GM18498 (cell line): ENCODE data around the gene NAV2.
A peak's percentile ranks its signal among the peaks of the same experiment; 100 is the strongest.
"Not testable (repeated sequence)": the region's sequence is repeated elsewhere in the genome, so short reads cannot be mapped to it uniquely, and the experiment has no call there.

Experiments used
- ATAC-seq: cut with Tn5 transposase; IDR thresholded peaks from one replicate; pipeline ENCODE4 v1.9.1; 2021; ENCODE audit warnings: mild to moderate bottlenecking, moderate library complexity; ENCODE audit not compliant: unreplicated experiment

NAV2 gene

DNA sequence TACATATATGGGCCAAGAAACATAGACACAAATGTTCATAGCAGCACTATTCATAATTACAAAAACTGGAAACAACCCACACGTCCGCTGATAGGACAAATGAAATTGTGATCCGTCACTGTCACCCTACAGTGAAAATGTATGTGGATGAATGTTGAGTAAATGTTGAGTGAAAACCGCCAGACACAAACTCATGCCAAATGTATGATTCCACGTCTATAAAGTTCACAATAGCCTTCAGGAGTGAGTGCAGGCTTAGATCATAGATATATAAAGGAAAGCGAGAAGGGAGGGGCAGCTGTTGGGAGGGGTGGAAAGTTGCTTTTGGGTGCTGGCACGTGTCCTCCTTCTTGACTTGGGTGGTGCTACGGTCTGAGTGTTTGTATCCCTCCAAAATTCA, 414.1 kb downstream of the NAV2 start:
- no peak for ATAC-seq

DNA sequence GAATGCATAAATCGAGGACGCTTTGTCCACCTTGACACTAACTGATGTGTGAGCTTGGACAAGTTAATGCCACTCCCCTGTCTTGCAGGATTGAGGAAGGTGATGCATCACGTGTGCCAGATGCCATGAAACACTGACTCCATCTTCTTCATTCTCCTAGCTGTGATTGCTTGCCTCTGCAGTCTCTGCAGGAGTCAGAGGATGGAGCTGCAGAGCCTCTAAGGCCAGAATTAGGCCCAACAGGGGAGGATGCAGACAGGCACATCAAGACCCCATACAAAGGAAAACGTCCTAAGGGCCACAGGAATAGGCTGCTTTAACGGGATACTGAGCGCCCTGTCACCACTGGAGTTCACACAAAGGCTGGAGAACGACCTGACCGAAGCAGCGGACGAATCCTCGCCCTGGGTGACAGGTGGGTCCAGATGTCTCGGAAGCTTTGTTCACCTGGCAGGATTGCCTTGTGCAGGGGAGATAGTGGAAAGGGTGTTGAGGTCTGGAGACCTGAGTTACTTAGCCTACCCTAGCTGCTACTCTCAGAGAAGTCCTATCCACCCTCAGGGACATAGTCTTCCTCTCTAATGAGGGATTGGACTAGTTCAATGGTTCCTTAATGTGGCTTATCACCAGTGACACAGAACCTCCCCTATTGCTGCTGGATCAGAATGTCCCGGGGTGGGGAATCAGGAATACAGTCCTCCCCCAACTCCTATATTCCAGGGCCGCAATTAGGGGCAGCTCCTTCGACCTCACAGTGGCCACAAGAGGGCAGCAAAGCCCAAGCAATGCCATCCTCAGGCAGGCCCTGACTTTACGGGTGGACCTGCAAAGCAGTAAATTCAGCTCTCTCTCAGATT, 415.3 kb downstream of the NAV2 start:
- peak; percentile 79 for ATAC-seq

DNA sequence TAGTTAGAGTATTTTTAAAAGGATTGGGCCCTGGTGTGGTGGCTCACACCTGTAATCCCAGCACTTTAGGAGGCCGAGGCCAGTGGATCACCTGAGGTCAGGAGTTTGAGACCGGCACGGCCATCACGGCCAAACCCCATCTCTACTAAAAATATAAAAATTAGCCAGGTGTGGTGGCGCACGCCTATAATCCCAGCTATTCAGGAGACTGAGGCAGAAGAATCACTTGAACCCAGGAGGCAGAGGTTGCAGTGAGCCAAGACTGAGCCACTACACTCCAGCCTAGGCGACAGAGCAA, 415.8 kb downstream of the NAV2 start:
- ATAC-seq: not testable (repeated sequence)

DNA sequence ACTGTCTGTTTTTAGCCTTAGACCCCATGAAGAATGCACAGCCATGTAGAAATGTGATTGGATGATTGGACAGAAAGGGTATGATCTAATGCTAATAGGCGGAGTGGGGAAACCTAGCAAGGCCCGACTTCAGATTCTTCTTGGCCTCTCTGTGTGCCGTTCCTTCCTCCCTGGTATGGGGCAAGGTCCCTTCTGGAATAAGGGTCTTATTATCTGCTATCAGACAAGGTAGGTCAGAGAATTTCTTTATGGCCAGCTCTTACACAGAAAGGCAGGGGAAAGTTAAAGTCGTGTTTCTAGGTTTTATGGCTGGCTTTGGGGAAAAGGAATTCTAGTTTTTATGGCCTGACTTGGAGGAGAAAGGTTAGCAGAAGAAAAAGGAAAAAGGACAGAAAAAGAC, 417.0 kb downstream of the NAV2 start:
- no peak for ATAC-seq

DNA sequence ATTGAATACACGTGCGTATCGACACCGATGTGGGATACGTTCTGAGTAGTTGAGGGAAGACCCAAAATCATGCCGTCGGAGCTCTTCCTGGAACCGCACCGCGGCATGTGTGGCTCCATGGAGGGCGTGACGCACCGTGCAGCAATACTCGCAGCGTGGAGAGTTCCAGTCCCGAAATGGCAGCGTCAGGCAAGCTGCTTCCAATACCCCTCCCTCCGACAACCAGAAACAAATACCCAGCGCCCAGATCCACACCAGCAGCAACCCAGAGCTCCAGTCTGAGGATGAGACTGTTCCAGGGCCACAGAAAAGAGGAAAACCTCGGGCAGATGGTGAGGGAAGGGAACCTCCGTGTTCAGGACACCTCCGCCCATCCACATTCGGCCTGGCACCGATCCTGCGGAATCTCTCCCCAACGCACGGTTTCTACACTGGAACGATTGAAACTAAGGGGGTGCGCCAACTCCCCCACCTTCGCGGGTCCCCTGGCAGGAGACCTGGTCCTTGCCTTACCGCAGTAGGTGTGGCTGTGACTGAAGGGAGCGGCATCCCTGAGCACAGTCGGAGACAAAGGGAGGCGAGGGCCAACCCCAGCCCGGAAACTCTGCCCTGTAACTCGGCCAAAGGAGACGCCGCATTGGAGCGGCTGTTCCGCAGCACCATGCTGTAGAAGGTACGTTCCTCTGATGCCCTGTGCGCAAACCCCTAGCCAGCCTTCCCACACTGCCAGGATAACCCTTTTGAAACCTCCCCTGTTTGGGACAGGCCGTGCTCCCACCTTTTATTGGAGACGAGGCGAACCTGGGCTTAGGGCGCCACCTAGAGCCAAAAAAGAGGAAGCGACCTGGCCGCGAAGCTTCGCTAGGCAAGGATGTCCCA, 419.4 kb downstream of the NAV2 start:
- peak; percentile 45 for ATAC-seq

DNA sequence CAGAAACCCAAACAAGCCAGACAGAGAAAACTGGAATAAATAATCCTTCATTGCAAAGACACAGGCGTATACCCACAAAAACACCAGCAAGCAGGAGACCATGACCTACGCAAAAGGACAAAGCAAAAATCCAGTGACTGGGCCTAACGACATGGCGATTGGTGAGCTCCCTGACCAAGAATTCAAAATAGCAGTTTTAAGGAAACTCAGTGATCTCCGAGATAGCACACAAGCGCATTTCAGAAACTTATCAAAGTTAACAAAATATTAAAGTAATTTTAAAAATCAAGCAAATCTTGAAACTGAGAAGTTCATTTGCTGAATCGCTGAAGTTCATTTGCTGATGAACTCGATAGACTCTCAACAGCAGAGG, 420.0 kb downstream of the NAV2 start:
- ATAC-seq: no peak

DNA sequence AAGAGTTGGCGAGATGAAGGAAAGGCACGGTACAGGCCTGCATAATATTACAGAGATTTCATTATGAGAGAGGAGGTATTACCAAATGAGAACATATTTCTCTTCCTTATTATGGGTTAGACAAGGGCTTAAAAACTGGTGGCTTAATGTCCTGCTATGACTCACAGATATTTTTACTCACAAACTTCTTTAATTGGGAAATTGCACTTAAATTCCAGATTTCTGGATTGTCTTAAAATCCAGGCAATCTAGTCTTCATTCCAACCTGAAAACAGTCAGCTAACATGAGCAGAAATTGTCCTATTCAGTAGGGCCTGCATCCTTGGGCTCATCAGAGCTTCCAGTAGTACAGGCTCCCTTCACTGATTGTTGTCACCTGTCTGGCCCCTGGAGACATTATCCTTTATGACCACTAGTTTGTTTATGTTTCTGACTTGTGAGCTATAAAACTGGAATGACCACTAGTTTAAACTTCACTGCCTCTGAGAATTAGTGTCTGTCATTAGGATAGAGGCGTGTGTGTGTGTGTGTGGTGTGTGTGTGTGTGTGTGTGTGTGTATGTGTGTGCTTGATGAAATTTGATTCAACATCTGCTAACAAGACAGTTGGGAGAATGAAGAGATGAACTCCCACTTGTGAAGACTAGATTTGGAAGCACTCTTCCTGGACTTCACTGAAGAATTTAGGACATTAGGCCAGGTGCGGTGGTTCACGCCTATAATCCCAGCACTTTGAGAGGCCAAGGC, 422.5 kb downstream of the NAV2 start:
- ATAC-seq: no peak

DNA sequence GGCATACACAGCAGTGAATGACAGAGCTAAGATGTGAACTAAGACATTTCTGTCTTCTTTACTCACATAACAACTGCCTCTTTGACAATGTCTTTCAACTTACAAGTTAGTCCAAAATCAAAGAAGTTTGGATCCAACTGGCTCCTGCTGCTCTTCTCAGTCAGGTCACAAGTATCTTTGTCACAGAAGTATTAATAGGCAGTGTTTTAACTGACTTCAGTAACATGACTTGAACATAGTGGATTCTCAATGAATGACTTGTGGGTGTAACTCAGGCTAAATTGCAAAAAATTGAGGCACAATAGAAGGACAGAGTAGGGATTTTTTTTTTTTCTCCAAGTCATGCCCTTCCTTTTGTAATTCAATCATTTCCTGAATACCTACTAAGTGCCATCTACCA, 425.0 kb downstream of the NAV2 start:
- no peak for ATAC-seq

DNA sequence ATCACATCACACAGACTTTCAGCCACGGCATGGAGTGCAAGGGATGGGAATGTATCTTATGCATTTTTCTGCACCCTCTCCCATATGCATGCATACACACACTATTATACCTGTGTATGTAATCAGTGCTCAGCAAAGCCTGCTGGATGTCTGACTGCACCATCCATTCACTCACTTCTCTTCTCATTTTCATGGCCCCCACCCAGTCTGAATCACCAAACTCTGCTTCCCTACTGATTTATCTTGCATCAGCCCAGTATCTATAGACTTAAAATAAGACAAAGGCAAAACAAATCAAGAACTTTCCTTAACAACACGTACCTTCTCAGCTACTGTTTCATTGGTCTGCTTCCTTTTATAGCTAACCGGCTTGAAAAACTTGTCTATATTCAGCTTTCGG, 426.1 kb downstream of the NAV2 start:
- ATAC-seq: no peak

DNA sequence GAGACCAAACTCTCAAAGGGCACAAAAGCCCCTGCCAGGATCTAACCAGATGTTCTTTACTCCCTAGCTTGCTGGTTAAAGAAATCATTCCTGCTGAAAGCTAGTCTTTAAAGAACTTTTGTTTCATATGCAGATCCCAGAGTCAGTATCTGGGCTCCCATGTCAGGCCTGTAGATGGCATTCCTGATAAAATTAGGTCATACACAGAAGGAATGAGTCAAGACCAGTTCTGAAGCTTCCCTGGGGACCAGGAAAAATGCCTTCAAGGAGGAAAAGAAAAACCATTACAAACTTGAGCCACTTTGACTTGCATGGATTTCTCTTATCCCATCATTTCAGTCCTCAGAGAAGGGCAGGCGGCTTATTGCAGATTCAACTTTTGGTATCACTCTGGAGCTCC, 441.7 kb downstream of the NAV2 start:
- no peak for ATAC-seq

DNA sequence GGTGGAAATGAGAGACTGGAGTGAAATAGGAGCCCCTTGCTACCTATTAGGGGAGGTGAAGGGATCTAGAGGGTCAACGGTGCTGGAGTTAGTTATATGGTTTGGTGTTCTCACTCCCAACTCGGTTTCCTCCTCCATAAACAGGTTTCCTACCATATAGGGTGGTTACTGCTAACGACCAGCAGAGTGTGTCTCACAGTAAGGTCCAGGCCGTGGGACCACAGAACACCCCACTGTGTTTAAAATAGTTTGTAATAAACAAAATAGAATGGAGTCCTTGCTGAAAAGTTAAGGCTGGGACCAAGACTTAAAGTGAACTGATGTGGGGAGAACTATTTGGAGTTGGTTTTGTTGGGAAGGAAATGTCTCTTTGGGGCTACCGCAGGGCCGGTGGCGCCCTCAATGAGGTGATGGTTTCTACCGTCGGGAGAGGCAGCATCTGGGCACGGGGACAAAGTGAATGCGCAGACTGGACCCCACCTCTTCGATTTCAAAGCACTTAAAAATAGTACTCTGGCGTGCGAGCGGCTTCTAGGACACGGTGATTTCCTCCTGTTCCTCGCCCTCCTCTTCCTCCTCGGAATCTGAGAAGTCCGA, 443.1 kb downstream of the NAV2 start:
- no peak for ATAC-seq

DNA sequence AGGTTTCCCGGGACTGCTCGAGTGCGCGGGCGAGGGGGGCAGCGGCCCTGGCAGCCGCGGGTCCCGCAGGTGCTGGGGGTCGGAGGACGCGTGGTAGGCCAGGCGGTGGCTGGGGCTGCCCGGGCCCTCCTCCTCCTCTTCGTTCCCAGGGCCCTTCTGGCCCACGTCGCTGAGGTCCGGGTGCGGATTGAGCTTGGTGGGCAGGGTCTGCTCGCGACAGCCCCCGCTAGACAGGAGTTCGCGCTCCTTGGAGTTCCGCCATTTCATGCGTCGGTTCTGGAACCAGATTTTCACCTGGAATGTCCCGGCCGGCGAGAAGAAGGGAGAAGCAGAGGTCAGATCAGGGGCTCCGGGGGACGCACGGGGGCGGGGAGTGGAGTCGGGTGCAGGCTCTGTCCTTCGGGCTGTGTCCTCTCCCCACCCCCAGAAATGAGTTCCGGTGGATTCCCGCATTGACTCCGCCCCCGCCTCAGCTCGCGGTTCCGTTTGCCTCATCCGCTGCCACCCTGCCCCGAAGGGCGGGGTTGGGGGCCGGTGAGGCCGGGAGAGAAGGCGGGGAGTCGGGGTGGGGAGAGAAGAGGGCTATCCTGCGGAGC, 443.7 kb downstream of the NAV2 start:
- ATAC-seq: no peak

DNA sequence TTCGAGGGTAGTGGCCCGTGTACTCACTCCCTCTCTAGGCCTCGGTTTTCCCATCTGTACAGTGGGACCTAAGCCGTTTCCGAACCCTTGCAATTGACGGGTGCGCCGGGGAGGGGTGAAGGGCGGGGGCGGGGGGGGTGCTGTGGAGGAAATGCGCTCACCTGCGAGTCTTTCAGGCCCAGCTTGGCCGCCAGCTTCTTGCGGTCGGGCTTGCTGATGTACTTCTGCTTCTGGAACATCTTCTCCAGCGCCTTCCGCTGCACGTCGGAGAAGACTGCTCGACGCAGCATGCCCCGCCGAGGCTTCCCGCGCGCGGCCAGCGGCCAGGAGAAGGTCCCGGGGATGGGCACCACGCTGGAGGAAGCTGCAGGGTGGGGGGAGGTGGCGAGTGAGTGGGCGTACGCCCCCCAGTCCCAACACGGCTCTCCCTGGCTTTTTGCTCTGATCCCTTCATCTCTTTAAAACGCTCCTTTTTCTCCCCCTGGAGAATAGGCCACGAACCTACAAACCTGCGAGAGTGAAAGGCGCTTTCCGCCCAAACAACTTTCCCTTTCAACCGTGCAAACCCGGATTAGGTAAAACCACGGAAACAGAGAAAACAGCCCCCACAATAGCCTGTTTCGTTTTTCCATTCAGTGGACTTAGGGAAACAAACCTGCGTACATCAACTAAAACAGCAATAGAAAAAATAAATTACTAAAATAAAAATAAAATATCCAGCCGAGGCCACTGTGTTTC, 444.4 kb downstream of the NAV2 start:
- no peak for ATAC-seq

DNA sequence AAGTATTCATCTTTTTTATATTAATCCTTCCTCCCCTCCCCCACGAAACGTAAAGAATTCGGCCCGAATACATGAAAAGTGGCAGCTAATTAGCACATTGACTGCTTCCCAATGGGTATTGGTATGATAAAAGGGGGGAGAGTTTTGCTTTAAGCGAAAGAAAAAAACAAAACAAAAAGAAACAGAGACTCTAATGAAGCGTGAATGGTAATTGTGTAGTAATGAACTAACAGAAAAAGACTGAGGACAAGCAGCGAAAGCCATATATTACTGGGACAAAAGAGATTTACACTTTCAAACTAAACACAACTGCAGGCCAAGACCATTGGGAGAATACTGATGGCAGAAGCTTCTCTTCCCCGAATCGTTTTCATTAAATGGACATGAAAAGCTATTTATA, 445.1 kb downstream of the NAV2 start:
- no peak for ATAC-seq

DNA sequence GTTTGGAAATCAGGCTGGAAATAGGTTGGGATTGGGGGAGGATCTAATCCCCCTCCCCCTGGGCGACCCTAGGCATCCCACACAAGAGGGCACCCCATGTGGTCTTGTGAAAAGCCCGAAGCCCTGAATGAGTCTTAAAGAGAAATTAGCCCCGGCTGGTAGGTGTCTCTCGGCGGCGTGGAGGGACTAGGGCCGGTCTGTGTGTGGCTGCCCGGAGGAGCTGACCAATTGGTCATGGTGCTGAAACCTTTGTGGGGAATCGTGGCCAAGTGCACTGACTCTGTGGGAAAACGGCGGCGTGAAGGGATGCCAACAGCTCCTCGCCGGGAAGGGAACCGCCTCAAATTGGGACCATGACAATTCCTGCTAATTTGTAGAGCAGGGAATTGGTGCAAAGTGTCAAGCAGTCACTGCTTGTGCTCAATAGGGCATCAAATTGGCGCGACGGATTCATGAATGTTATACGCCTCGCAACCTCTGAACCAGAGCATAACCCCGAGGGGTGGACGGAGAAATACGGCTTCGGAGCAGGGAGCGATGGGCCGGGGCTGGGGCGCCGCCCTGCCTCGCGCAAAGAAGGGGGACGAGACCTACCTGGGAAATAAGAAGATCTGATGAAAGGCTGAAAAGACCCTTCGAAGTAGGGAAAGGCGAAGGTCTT, 446.1 kb downstream of the NAV2 start:
- no peak for ATAC-seq

DNA sequence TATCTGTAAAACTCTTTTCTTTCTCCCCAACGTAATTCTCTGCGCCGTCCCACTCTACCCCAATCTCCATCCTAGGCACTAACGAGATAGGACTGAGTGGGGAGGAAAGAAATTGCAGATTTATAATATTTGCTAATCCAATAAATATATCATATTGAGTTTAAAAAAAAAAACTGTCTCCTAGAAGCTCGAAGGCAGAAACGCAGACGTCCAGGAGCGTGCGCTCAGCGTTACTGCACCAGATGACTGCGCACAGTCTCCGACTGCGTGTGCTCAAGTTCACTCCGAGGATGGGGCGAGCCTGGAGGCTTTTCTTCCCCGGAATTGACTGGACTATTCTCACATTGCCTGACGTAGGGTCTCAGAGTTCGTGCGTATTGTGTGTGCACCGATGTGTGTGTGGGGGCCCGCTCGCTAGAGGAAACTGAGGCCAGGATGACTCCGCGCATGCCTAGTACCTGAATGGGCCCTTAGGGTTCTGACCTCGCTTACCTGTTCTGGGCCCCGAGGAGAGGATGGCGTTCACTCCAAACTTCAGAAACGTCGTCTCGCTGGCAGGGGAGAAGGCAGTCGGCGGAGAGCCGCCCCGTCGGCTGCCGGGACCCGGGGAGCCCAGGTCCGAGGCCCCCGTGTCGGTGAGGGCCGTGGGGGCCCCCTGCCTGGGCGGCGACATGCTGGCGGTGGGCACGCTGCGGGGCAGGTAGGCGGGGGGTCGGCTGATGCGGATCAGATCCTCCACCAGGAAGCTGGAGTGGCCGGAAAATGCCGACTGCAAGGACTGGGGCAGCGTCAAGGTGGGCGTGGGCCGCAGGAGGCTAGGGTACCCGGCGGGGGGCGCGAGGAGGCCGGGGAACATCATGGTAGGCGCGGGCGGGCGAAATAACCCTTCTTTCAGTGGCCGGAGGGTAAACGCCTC, 447.1 kb downstream of the NAV2 start:
- no peak for ATAC-seq

DNA sequence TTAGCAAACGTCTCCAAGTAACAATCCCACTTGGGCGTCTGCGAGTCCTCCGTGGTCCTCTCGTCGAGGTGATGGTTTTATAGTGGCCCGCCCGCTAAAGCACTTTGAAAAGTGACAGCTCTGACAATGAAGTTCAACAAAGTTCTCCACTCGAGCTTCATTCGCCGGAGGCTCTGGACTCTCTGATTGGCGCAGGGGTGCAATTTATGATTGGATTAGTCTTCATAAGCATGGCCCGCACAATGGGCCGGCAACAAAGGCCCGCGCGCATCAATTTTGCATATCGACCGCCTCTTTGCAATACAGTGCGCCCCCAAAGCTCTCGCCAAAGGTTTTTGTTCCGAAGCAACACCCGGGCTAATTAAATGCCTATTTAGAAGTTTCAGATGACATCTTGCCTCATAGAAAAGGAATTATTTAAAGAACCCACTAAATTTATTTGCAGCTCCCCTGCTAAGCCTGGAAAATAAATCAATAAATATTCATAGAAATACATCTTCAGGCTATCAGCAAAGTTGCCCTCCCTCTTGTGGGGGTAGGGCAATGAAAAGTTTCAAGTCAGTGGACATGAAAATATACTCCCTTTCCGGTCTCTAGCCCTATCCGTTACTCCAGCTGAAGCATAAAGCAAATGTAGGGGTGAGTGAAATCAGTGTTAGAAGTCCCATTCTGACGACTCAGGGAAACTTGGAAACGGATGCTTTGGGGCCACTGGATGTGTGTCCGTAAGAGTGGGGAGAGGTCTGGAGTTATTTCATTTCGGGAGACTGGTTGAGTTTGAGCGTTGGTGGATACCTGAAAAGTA, 448.0 kb downstream of the NAV2 start, which contains the start of gene DBX1:
TSS of gene DBX1 (minus strand) at position 51 of the 805 bp plus-strand sequence. CDS start 151 bp downstream, outside the sequence.
- no peak for ATAC-seq
